ENCODE measurements around the gene KRTAP4-11.
"Not testable (repeated sequence)": the region's sequence is repeated elsewhere in the genome, so short reads cannot be mapped to it uniquely, and the experiment has no call there.

The KRTAP4-11 gene

GRCh38 chr17:41117846-41118386, at the start of gene KRTAP4-11:
KRTAP4-11 (minus strand) TSS chr17:41118373; CDS start chr17:41118315, 58 bp downstream.
- not testable (repeated sequence) for DNase-seq

GRCh38 chr17:41167561-41167960, 49.4 kb upstream of the KRTAP4-11 start:
- no peak for DNase-seq

GRCh38 chr17:41163828-41164227, 45.7 kb upstream of the KRTAP4-11 start:
- DNase-seq: no peak

- DNase-seq: no peak
Measured at GRCh38 chr17:41160648-41161047, 42.5 kb upstream of the KRTAP4-11 start, which contains the start of gene KRTAP4-4. KRTAP4-4 (minus strand) TSS chr17:41160748; CDS start chr17:41160691, 57 bp downstream.

GRCh38 chr17:41160190-41160589, 42.0 kb upstream of the KRTAP4-11 start:
- DNase-seq: not testable (repeated sequence)

GRCh38 chr17:41153856-41154255, 35.7 kb upstream of the KRTAP4-11 start:
- DNase-seq: no peak

GRCh38 chr17:41151525-41151924, 33.4 kb upstream of the KRTAP4-11 start:
- no peak for DNase-seq

- DNase-seq: no peak
Measured at GRCh38 chr17:41150026-41150425, 31.9 kb upstream of the KRTAP4-11 start.

- DNase-seq: no peak
Measured at GRCh38 chr17:41149652-41149985, 31.4 kb upstream of the KRTAP4-11 start, which contains the start of gene KRTAP4-5. KRTAP4-5 (minus strand) TSS chr17:41149825; CDS start chr17:41149767, 58 bp downstream.

GRCh38 chr17:41148971-41149651, 30.9 kb upstream of the KRTAP4-11 start:
- DNase-seq: not testable (repeated sequence)

GRCh38 chr17:41147531-41148204, 29.5 kb upstream of the KRTAP4-11 start:
- no peak for DNase-seq

GRCh38 chr17:41145261-41145660, 27.1 kb upstream of the KRTAP4-11 start:
- DNase-seq: no peak

- no peak for DNase-seq
Measured at GRCh38 chr17:41144846-41145245, 26.7 kb upstream of the KRTAP4-11 start.

GRCh38 chr17:41141361-41141760, 23.2 kb upstream of the KRTAP4-11 start:
- DNase-seq: no peak

GRCh38 chr17:41140360-41141131, 22.4 kb upstream of the KRTAP4-11 start, which contains the start of gene KRTAP4-6:
KRTAP4-6 (minus strand) TSS chr17:41140544; CDS start chr17:41140487, 57 bp downstream.
- DNase-seq: no peak

GRCh38 chr17:41139865-41140264, 21.7 kb upstream of the KRTAP4-11 start:
- DNase-seq: not testable (repeated sequence)

GRCh38 chr17:41133880-41134735, 15.9 kb upstream of the KRTAP4-11 start:
- DNase-seq: no peak

GRCh38 chr17:41131979-41132378, 13.8 kb upstream of the KRTAP4-11 start:
- DNase-seq: no peak

- no peak for DNase-seq
Measured at GRCh38 chr17:41127371-41127770, 9.2 kb upstream of the KRTAP4-11 start.

- DNase-seq: no peak
Measured at GRCh38 chr17:41126412-41126811, 8.2 kb upstream of the KRTAP4-11 start.

GRCh38 chr17:41125064-41125463, 6.9 kb upstream of the KRTAP4-11 start:
- DNase-seq: no peak

GRCh38 chr17:41123991-41124371, 5.8 kb upstream of the KRTAP4-11 start, which contains the start of gene KRTAP4-12:
KRTAP4-12 (minus strand) TSS chr17:41124182; CDS start chr17:41124122, 60 bp downstream.
- DNase-seq: not testable (repeated sequence)

All from right hindlimb (tissue), 1 donor.